HepG2 (cell line): ENCODE measurements around the gene CHRM2. TPM values are rescaled to one million over a fixed set of nuclear protein-coding genes. Genes with fewer than 3 reads are reported as not detected.

Experiments
- ATAC-seq: fragments of 200-7000 bp; cut with Tn5 transposase; 3 replicates; pipeline ENCODE4 v1.9.1; 2020; ENCODE audit warnings: mild to moderate bottlenecking, moderate library complexity
- BruUV-seq: library from RNA; stranded (reverse); fragments of 400-500 nt; replicated peaks from 2 replicates; lab custom pipeline; 2021; lab: Mats Ljungman, UMichigan
- CTCF ChIA-PET: fragments of 300-600 bp; formaldehyde crosslinking; extraction: SDS; loops from one replicate; lab custom pipeline; 2021; ENCODE audit warnings: low total read pairs, inconsistent platforms, low intra/inter-chr PET ratio; lab: Yijun Ruan, JAX
- POLR2A ChIA-PET: fragments of 350-600 bp; sonication (Branson Sonifier 250); formaldehyde crosslinking; loops from one replicate; lab custom pipeline; 2020; ENCODE audit warnings: antibody characterized with exemption, inconsistent platforms; lab: Yijun Ruan, JAX
- DNase-seq: peaks from one replicate; pipeline ENCODE4 v3.0.0-alpha.2; 2015; ENCODE audit warnings: low spot score
- FAIRE-seq: peaks from 3 replicates; lab custom pipeline; 2011; peaks lifted over from hg19 to GRCh38; lab: Jason Lieb, UNC
- H2AFZ ChIP-seq: one replicate; pipeline ENCODE4 v1.6.1; 2011; ENCODE audit warnings: low read length, inconsistent platforms
- H3K27ac ChIP-seq: fragments of 300-600 bp; 3 replicates; pipeline ENCODE4 v1.8.0; 2011; ENCODE audit warnings: mixed run types, mild to moderate bottlenecking, mixed read lengths, low read length, inconsistent platforms; ENCODE audit not compliant: insufficient read depth; ENCODE audit errors: extremely low read length
- H3K27me3 ChIP-seq, 2 experiments: fragments of 200-600 bp in 1 of 2; 2 replicates in 1 of 2; 3 replicates in 1 of 2; pipeline versions ENCODE4 v1.6.0 to v1.8.0; 2011; ENCODE audit warnings: low read length in 2 of 2, mild to moderate bottlenecking in 2 of 2, moderate library complexity in 2 of 2, inconsistent platforms in 1 of 2; ENCODE audit not compliant: insufficient read depth in 2 of 2, control insufficient read depth in 1 of 2
- H3K36me3 ChIP-seq, 2 experiments: fragments of 200-600 bp in 1 of 2; replicated peaks in 1 of 2; 2 replicates in 1 of 2; 3 replicates in 1 of 2; pipeline versions ENCODE4 v1.5.1 to v1.8.0; 2011; ENCODE audit warnings: low read length in 2 of 2, inconsistent platforms in 1 of 2; ENCODE audit not compliant: insufficient read depth in 2 of 2, control insufficient read depth in 1 of 2
- H3K4me1 ChIP-seq: 2 replicates; pipeline ENCODE4 v1.5.1; 2012; ENCODE audit warnings: low read length, inconsistent platforms; ENCODE audit not compliant: insufficient read depth
- H3K4me2 ChIP-seq: 2 replicates; pipeline ENCODE4 v1.6.0; 2011; ENCODE audit warnings: low read depth, low read length, inconsistent platforms
- H3K4me3 ChIP-seq, 3 experiments: fragments of 200-600 bp in 1 of 3; sonication (generic), shearing (Covaris generic) in 1 of 3; replicated peaks in 1 of 3; 2 replicates each; pipeline ENCODE4 v1.5.1; 2011 to 2016; ENCODE audit warnings: low read length in 3 of 3, inconsistent platforms in 2 of 3, low read depth in 2 of 3, mild to moderate bottlenecking in 2 of 3, control low read depth in 1 of 3, mixed read lengths in 1 of 3; ENCODE audit not compliant: insufficient read depth in 1 of 3
- H3K79me2 ChIP-seq: one replicate; pipeline ENCODE4 v1.6.1; 2011; ENCODE audit warnings: low read length, inconsistent platforms; ENCODE audit not compliant: insufficient read depth
- H3K9ac ChIP-seq: 2 replicates; pipeline ENCODE4 v1.6.0; 2011; ENCODE audit warnings: mild to moderate bottlenecking, low read depth, low read length, inconsistent platforms; ENCODE audit not compliant: insufficient read depth
- H3K9me3 ChIP-seq: 2 replicates; pipeline ENCODE4 v1.5.1; 2012; ENCODE audit warnings: mild to moderate bottlenecking, low read length
- H4K20me1 ChIP-seq: 2 replicates; pipeline ENCODE4 v1.6.0; 2011; ENCODE audit warnings: inconsistent platforms, mild to moderate bottlenecking, low read length, moderate library complexity; ENCODE audit not compliant: insufficient read depth
- GATAD1 ChIP-seq: IDR thresholded peaks from 2 replicates; pipeline ENCODE4 v1.6.1; 2016; ENCODE audit warnings: missing genetic modification reagents, missing compliant biosample characterization
- ISL2 ChIP-seq: sonication (generic); formaldehyde crosslinking; IDR thresholded peaks from 2 replicates; pipeline ENCODE4 v1.5.0; 2020; ENCODE audit warnings: missing genetic modification reagents
- KLF13 ChIP-seq: sonication (generic); formaldehyde crosslinking; IDR thresholded peaks from 2 replicates; pipeline ENCODE4 v1.4.0; 2020; ENCODE audit warnings: mild to moderate bottlenecking, missing genetic modification reagents
- MAFF ChIP-seq: IDR thresholded peaks from 2 replicates; pipeline ENCODE4 v1.6.1; 2011; ENCODE audit warnings: low read depth, low read length, improper control_type of control experiment
- MAFK ChIP-seq, 2 experiments: IDR thresholded peaks in 1 of 2; conservative IDR thresholded peaks in 1 of 2; 2 replicates each; pipeline ENCODE4 v1.6.1; 2011; ENCODE audit warnings: improper control_type of control experiment in 2 of 2, low read length in 2 of 2
- YEATS4 ChIP-seq: sonication (generic); formaldehyde crosslinking; IDR thresholded peaks from 2 replicates; pipeline ENCODE4 v1.4.0; 2020; ENCODE audit warnings: missing genetic modification reagents, borderline replicate concordance
- ZNF225 ChIP-seq: sonication (generic); formaldehyde crosslinking; IDR thresholded peaks from 2 replicates; pipeline ENCODE4 v1.4.0; 2020; ENCODE audit warnings: mild to moderate bottlenecking, missing genetic modification reagents
- ZNF24 ChIP-seq: fragments of 450-650 bp; IDR thresholded peaks from 2 replicates; pipeline ENCODE4 v1.6.1; 2017; ENCODE audit warnings: antibody characterized with exemption, mild to moderate bottlenecking
- ZNF281 ChIP-seq: sonication (generic); formaldehyde crosslinking; IDR thresholded peaks from 2 replicates; pipeline ENCODE4 v1.4.0; 2020; ENCODE audit warnings: missing genetic modification reagents, borderline replicate concordance
- ZNF615 ChIP-seq: sonication (generic); formaldehyde crosslinking; IDR thresholded peaks from 2 replicates; pipeline ENCODE4 v1.5.0; 2020; ENCODE audit warnings: mild to moderate bottlenecking, missing genetic modification reagents, borderline replicate concordance
- WGBS: methylation state at CpG from one replicate; pipeline ENCODE4 v1.1.6; 2017; ENCODE audit warnings: low lambda C conversion rate; 5-methylcytosine and 5-hydroxymethylcytosine counted together
- in situ Hi-C: cut with HindIII; loops from 2 replicates; pipeline ENCODE4 v1.10.0; 2017; ENCODE audit warnings: low pct_unique_long_range_greater_than_20kb; ENCODE audit not compliant: extremely low pct_ligation_motif_present
- intact Hi-C: fragments of 100-400 bp; cut with micrococcal nuclease; formaldehyde crosslinking; loops from one replicate; pipeline ENCODE4 v1.10.0; 2022; ENCODE audit not compliant: unreplicated experiment
- polyA plus RNA-seq, 8 experiments: library from polyadenylated mRNA; depleted of rRNA in 3 of 8; stranded (reverse) in 7 of 8; unstranded in 1 of 8; fragments of >200 nt; fragmentation: Illumina TruSeq in 4 of 8; extraction: Trizol in 4 of 8; gene quantifications; 2 replicates each; pipeline versions ENCODE4 v1.2.1 to v1.2.3, GENCODE V29; 2011 to 2016; ENCODE audit warnings: low read depth in 4 of 8, missing spikeins in 1 of 8, mixed read lengths in 1 of 8; ENCODE audit not compliant: insufficient read depth in 1 of 8
- total RNA-seq, 5 experiments: library from RNA; depleted of rRNA; stranded (reverse); fragments of >200 nt; fragmentation: Illumina TruSeq; extraction: Trizol; gene quantifications; 2 replicates each; pipeline ENCODE4 v1.2.3, GENCODE V29; 2016; ENCODE audit warnings: low read depth in 1 of 5

Gene CHRM2
- total and polyA plus RNA-seq, 2 of the 13 experiments (the other 11 are each of a cell fraction or from before 2014, with no cell fraction given), result not detected

DNA sequence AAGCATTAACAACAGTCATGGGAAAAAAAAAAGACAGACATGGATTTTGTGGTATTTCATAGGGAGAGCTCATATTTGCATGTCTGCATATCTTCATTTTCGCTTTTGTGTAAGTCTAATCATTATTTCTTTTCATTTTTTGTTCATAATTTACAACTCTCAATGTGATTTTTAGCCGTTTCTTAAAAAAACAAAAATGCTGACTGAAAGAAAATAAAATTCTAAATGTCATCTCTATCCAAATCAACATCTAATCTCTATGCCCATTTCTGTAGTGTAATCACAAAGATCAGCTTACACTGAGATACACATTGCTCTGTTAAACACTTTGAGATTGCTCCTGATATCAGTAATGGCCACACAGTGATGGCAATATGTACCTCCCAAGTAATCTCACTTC lies 29.2 kb downstream of the CHRM2 start:
- no peak overlapping the region for H3K4me3 ChIP-seq
- WGBS, result 0% methylated on average over 2 of the region's 2 CpGs
- in situ Hi-C loops, result no loop called here

More for the DNA sequence above, 29.2 kb downstream of the CHRM2 start:
- no peak for ATAC-seq
- Histone ChIP-seq H3K4me2 (no peak overlapping the region), H3K27me3 (no peaks in the 10 kb centered on the region), H3K9ac (no peak overlapping the region), H3K79me2 (no peaks in the 10 kb centered on the region), H3K27ac (no peak overlapping the region), H3K36me3 (no peaks in the 10 kb centered on the region), H4K20me1 (no peaks in the 10 kb centered on the region), H3K4me1 (no peaks in the 10 kb centered on the region), H3K9me3 (no peaks in the 10 kb centered on the region), H2AFZ (no peak overlapping the region)
- intact Hi-C loops, result no loop called here
- BruUV-seq, result no TSS peak
- ChIA-PET CTCF (no interaction called here), POLR2A (no interaction called here)
- FAIRE-seq, result no peak
- no peak for DNase-seq
- no peak for TF ChIP-seq KLF13 (CRISPR knock-in tag)
- peak; percentile 49; the same call in 1 of the 2 replicates for TF ChIP-seq MAFF
- no peak for TF ChIP-seq ISL2 (CRISPR knock-in tag)
- no peak for TF ChIP-seq GATAD1 (CRISPR knock-in tag)
- TF ChIP-seq ZNF281, result no peak
- no peak for TF ChIP-seq ZNF615
- TF ChIP-seq MAFK (conservative IDR thresholded peaks at IDR 0.05 in 1 of 2, IDR thresholded peaks at IDR 0.05 in 1 of 2; ENCODE audit: low read length in 2 of 2), result peak; percentile 49 to 52; a peak in 3 of 4 replicates
- no peak for TF ChIP-seq ZNF24
- no peak for TF ChIP-seq YEATS4
- no peak for TF ChIP-seq ZNF225 (CRISPR knock-in tag)
